Neural cell (in vitro differentiated cells): ENCODE measurements around the gene FBXL5. TPM values are rescaled to one million over a fixed set of nuclear protein-coding genes. Genes with fewer than 3 reads are reported as not detected.

Experiments used
- H2AFZ ChIP-seq: fragments of 200-600, 300-800 bp; sonication (generic), shearing (Covaris generic); 2 replicates; pipeline ENCODE4 v1.6.0; 2014; ENCODE audit warnings: low read depth, mild to moderate bottlenecking, antibody characterized with exemption, low read length, moderate library complexity
- H3F3A ChIP-seq: fragments of 200-600 bp; shearing (Covaris generic); 2 replicates; pipeline ENCODE4 v1.6.1; 2016; ENCODE audit warnings: mild to moderate bottlenecking, moderate library complexity, mixed read lengths, antibody characterized with exemption, low read length; ENCODE audit not compliant: insufficient read depth, poor library complexity, severe bottlenecking
- H3K27ac ChIP-seq: fragments of 200-600, 300-800 bp; sonication (generic), shearing (Covaris generic); 2 replicates; pipeline ENCODE4 v1.5.1; 2014; ENCODE audit warnings: mild to moderate bottlenecking, low read length, moderate library complexity
- H3K27me3 ChIP-seq: fragments of 300-800, 200-600 bp; sonication (generic), shearing (Covaris generic); 2 replicates; pipeline ENCODE4 v1.6.0; 2014; ENCODE audit warnings: mild to moderate bottlenecking, low read depth, low read length, moderate library complexity; ENCODE audit not compliant: insufficient read depth
- H3K36me3 ChIP-seq: fragments of 300-800, 200-600 bp; sonication (generic), shearing (Covaris generic); 2 replicates; pipeline ENCODE4 v1.5.1; 2014; ENCODE audit warnings: mild to moderate bottlenecking, antibody characterized with exemption, low read length, moderate library complexity; ENCODE audit not compliant: insufficient read depth
- H3K4me2 ChIP-seq: fragments of 300-800, 200-600 bp; sonication (generic), shearing (Covaris generic); 2 replicates; pipeline ENCODE4 v1.6.0; 2014; ENCODE audit warnings: mild to moderate bottlenecking, low read length
- H3K4me3 ChIP-seq: fragments of 300-800, 200-600 bp; sonication (generic), shearing (Covaris generic); 2 replicates; pipeline ENCODE4 v1.5.1; 2014; ENCODE audit warnings: mild to moderate bottlenecking, low read length, moderate library complexity
- H3K79me2 ChIP-seq: fragments of 200-600 bp; shearing (Covaris generic); replicated peaks from 2 replicates; pipeline ENCODE4 v1.6.0; 2014; ENCODE audit warnings: mild to moderate bottlenecking, low read length, moderate library complexity; ENCODE audit not compliant: insufficient read depth
- H3K9ac ChIP-seq: fragments of 300-800, 200-600 bp; sonication (generic), shearing (Covaris generic); 2 replicates; pipeline ENCODE4 v1.6.1; 2016; ENCODE audit warnings: mild to moderate bottlenecking, low read length, mixed read lengths
- H3K9me2 ChIP-seq: fragments of 200-600 bp; shearing (Covaris generic); 2 replicates; pipeline ENCODE4 v1.6.1; 2016; ENCODE audit warnings: mild to moderate bottlenecking, low read length, mixed read lengths; ENCODE audit not compliant: insufficient read depth
- H3K9me3 ChIP-seq: fragments of 200-600, 300-800 bp; sonication (generic), shearing (Covaris generic); 2 replicates; pipeline ENCODE4 v1.6.1; 2016; ENCODE audit warnings: mild to moderate bottlenecking, mixed run types, low read length, moderate library complexity, mixed read lengths
- H4K20me1 ChIP-seq: fragments of 200-600 bp; shearing (Covaris generic); 2 replicates; pipeline ENCODE4 v1.6.1; 2016; ENCODE audit warnings: mild to moderate bottlenecking, mixed run types; ENCODE audit not compliant: insufficient read depth
- CTCF ChIP-seq: fragments of 450-650 bp; IDR thresholded peaks from 2 replicates; pipeline ENCODE4 v1.5.1; 2014; ENCODE audit warnings: antibody characterized with exemption, mild to moderate bottlenecking, moderate library complexity; ENCODE audit not compliant: poor library complexity, severe bottlenecking
- EP300 ChIP-seq: fragments of 450-650 bp; conservative IDR thresholded peaks from 2 replicates; pipeline ENCODE4 v1.6.1; 2014; ENCODE audit warnings: antibody characterized with exemption, mild to moderate bottlenecking, moderate library complexity; ENCODE audit not compliant: poor library complexity, severe bottlenecking
- EZH2 ChIP-seq: fragments of 200-600, 300-800 bp; shearing (Covaris generic), sonication (generic); IDR thresholded peaks from 2 replicates; pipeline ENCODE4 v1.6.1; 2014; ENCODE audit warnings: antibody characterized with exemption, low read length, borderline replicate concordance, mild to moderate bottlenecking; ENCODE audit not compliant: insufficient read depth, poor library complexity, severe bottlenecking
- MXI1 ChIP-seq: fragments of 450-650 bp; conservative IDR thresholded peaks from 2 replicates; pipeline ENCODE4 v1.6.1; 2014; ENCODE audit warnings: antibody characterized with exemption, mild to moderate bottlenecking; ENCODE audit not compliant: poor library complexity, severe bottlenecking
- POLR2AphosphoS5 ChIP-seq: IDR thresholded peaks from 2 replicates; pipeline ENCODE4 v1.6.1; 2012
- RAD21 ChIP-seq: fragments of 450-650 bp; conservative IDR thresholded peaks from 2 replicates; pipeline ENCODE4 v1.6.1; 2014; ENCODE audit warnings: antibody characterized with exemption, mild to moderate bottlenecking, moderate library complexity
- REST ChIP-seq: IDR thresholded peaks from 2 replicates; pipeline ENCODE4 v1.6.1; 2012; ENCODE audit warnings: borderline replicate concordance
- SMC3 ChIP-seq: fragments of 450-650 bp; conservative IDR thresholded peaks from 2 replicates; pipeline ENCODE4 v1.6.1; 2014; ENCODE audit warnings: antibody characterized with exemption, mild to moderate bottlenecking, moderate library complexity; ENCODE audit not compliant: poor library complexity
- TAF1 ChIP-seq: IDR thresholded peaks from 2 replicates; pipeline ENCODE4 v1.6.1; 2012; ENCODE audit warnings: low read depth
- polyA plus RNA-seq: library from polyadenylated mRNA; depleted of rRNA; stranded (reverse); fragments of >200 nt; gene quantifications from 2 replicates; pipeline ENCODE4 v1.2.3, GENCODE V29; 2014

FBXL5 gene
- polyA plus RNA-seq, 1 donor from 2014 or later: 70.6 TPM

- Histone ChIP-seq H3K79me2 (no peaks in the 10 kb centered on the region), H3K9ac (no peak overlapping the region), H3K27ac (no peak overlapping the region), H4K20me1 (no peaks in the 10 kb centered on the region), H3K9me2 (no peaks in the 10 kb centered on the region), H3K27me3 (no peaks in the 10 kb centered on the region), H3F3A (no peaks in the 10 kb centered on the region), H2AFZ (no peak overlapping the region), H3K4me2 (no peak overlapping the region), H3K36me3 (no peaks in the 10 kb centered on the region), H3K4me3 (no peak overlapping the region), H3K9me3 (no peaks in the 10 kb centered on the region)
- no peak for TF ChIP-seq SMC3
- no peak for TF ChIP-seq TAF1
- TF ChIP-seq CTCF: no peak
- TF ChIP-seq EP300: no peak
- no peak for TF ChIP-seq POLR2AphosphoS5
- no peak for TF ChIP-seq REST
- TF ChIP-seq EZH2: no peak
- TF ChIP-seq MXI1: no peak
- no peak for TF ChIP-seq RAD21
These were observed 62.4 kb downstream of the FBXL5 start for GRCh38 chr4:15592799-15593198.

DNA sequence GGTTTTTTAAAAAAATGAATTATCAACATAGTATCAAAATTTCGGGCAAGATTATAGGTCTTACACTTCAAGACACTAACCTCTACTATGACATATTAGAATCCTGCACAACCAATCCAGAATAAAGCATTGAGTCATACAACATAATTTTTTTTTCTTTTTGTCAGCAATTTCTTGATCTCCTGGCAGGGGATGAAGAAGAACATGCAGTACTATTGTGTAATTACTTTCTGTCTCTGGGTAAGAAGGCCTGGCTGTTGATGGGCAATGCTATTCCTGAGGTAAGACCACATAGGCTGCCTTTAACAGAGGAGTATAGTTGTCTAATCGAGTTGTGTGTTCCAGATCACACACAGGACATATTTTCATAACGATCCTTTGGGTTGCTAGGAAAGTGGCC lies 67.5 kb downstream of the FBXL5 start:
- no peaks in the 10 kb centered on the region for H3K79me2 ChIP-seq
- TF ChIP-seq TAF1 (no peak), CTCF (no peak), MXI1 (no peak), EP300 (no peak), SMC3 (no peak)

More for the DNA sequence above, 67.5 kb downstream of the FBXL5 start:
- H3K9me2 ChIP-seq: no peaks in the 10 kb centered on the region
- no peak overlapping the region for H3K4me3 ChIP-seq
- H3K36me3 ChIP-seq: no peaks in the 10 kb centered on the region
- no peaks in the 10 kb centered on the region for H4K20me1 ChIP-seq
- H3K27me3 ChIP-seq: no peaks in the 10 kb centered on the region
- no peaks in the 10 kb centered on the region for H3F3A ChIP-seq
- no peak overlapping the region for H2AFZ ChIP-seq
- H3K27ac ChIP-seq: no peak overlapping the region
- H3K9me3 ChIP-seq: no peaks in the 10 kb centered on the region
- H3K9ac ChIP-seq: no peak overlapping the region
- no peak overlapping the region for H3K4me2 ChIP-seq
